SK-N-SH (cell line): ENCODE measurements around the gene CUBN. TPM values are rescaled to one million over a fixed set of nuclear protein-coding genes. Genes with fewer than 3 reads are reported as not detected.

Experiments
- CTCF ChIA-PET: fragments of 300-600, 350-600 bp; formaldehyde crosslinking; extraction: SDS; loops from one replicate; lab custom pipeline; 2021; lab: Yijun Ruan, JAX
- POLR2A ChIA-PET: fragments of 350-600 bp; sonication (Branson Sonifier 250); formaldehyde crosslinking; extraction: SDS; loops from one replicate; lab custom pipeline; 2020; ENCODE audit warnings: antibody characterized with exemption, inconsistent platforms; lab: Yijun Ruan, JAX
- DNase-seq: peaks from one replicate; pipeline ENCODE4 v3.0.0; 2012
- H2AFZ ChIP-seq: fragments of 200-600 bp; sonication (generic); 2 replicates; pipeline ENCODE4 v1.8.1; 2016; ENCODE audit warnings: antibody characterized with exemption, mild to moderate bottlenecking, low read depth
- H3F3A ChIP-seq: fragments of 200-600 bp; sonication (generic); replicated peaks from 2 replicates; pipeline ENCODE3; 2016; ENCODE audit warnings: antibody characterized with exemption, mild to moderate bottlenecking; ENCODE audit not compliant: insufficient read depth
- H3K27ac ChIP-seq, 2 experiments: fragments of 200-500 bp in 1 of 2; fragments of 200-600 bp in 1 of 2; sonication (Bioruptor generic) in 1 of 2; sonication (generic), shearing (Covaris generic) in 1 of 2; 2 replicates each; pipeline versions ENCODE4 v1.5.1 to v1.6.1; 2014 to 2016; ENCODE audit warnings: low read depth in 2 of 2, inconsistent platforms in 1 of 2, low read length in 1 of 2, mild to moderate bottlenecking in 1 of 2, mixed read lengths in 1 of 2
- H3K27me3 ChIP-seq: fragments of 200-600 bp; sonication (generic), shearing (Covaris generic); 2 replicates; pipeline ENCODE4 v1.6.1; 2016; ENCODE audit warnings: mixed run types; ENCODE audit not compliant: insufficient read depth
- H3K36me3 ChIP-seq, 2 experiments: fragments of 200-500 bp in 1 of 2; fragments of 200-600 bp in 1 of 2; sonication (Bioruptor generic) in 1 of 2; sonication (generic) in 1 of 2; replicated peaks in 1 of 2; 2 replicates each; pipeline versions ENCODE3 to v1.5.1; 2014 to 2016; ENCODE audit warnings: low read length in 1 of 2, mild to moderate bottlenecking in 1 of 2; ENCODE audit not compliant: insufficient read depth in 2 of 2, control insufficient read depth in 1 of 2
- H3K4me1 ChIP-seq, 2 experiments: fragments of 200-500 bp in 1 of 2; fragments of 200-600 bp in 1 of 2; sonication (Bioruptor generic) in 1 of 2; sonication (generic), shearing (Covaris generic) in 1 of 2; 2 replicates each; pipeline versions ENCODE4 v1.5.1 to v1.6.1; 2014 to 2016; ENCODE audit warnings: low read depth in 1 of 2, low read length in 1 of 2, mixed run types in 1 of 2; ENCODE audit not compliant: insufficient read depth in 2 of 2, control insufficient read depth in 1 of 2
- H3K4me2 ChIP-seq: fragments of 200-600 bp; sonication (generic), shearing (Covaris generic); 2 replicates; pipeline ENCODE4 v1.6.1; 2017; ENCODE audit warnings: mixed run types
- H3K4me3 ChIP-seq, 2 experiments: fragments of 200-500 bp in 1 of 2; fragments of 200-600 bp in 1 of 2; sonication (Bioruptor generic) in 1 of 2; sonication (generic), shearing (Covaris generic) in 1 of 2; 2 replicates each; pipeline versions ENCODE4 v1.5.1 to v1.8.1; 2014 to 2016; ENCODE audit warnings: low read depth in 2 of 2, inconsistent platforms in 1 of 2, low read length in 1 of 2, mild to moderate bottlenecking in 1 of 2, mixed read lengths in 1 of 2, moderate library complexity in 1 of 2
- H3K79me2 ChIP-seq: fragments of 200-600 bp; sonication (generic); 2 replicates; pipeline ENCODE4 v1.8.1; 2017; ENCODE audit warnings: mild to moderate bottlenecking; ENCODE audit not compliant: insufficient read depth
- H3K9ac ChIP-seq: fragments of 200-600 bp; sonication (generic); 2 replicates; pipeline ENCODE4 v1.6.1; 2017; ENCODE audit warnings: mixed run types
- H3K9me2 ChIP-seq: fragments of 200-600 bp; sonication (generic); 2 replicates; pipeline ENCODE4 v1.6.1; 2017; ENCODE audit warnings: mixed run types
- H3K9me3 ChIP-seq: fragments of 200-600 bp; sonication (generic); 2 replicates; pipeline ENCODE4 v1.6.1; 2017; ENCODE audit warnings: mixed run types, mild to moderate bottlenecking, moderate library complexity
- H4K20me1 ChIP-seq: fragments of 200-600 bp; sonication (generic); 2 replicates; pipeline ENCODE4 v1.6.1; 2017; ENCODE audit warnings: mild to moderate bottlenecking, mixed run types; ENCODE audit not compliant: insufficient read depth
- CHD2 ChIP-seq: fragments of 150-350 bp; IDR thresholded peaks from 2 replicates; pipeline ENCODE4 v1.6.1; 2018; ENCODE audit warnings: low read length; ENCODE audit not compliant: partially characterized antibody
- CTCF ChIP-seq: fragments of 200-600 bp; sonication (generic); IDR thresholded peaks from 2 replicates; pipeline ENCODE4 v1.6.1; 2017; ENCODE audit warnings: antibody characterized with exemption, mild to moderate bottlenecking, moderate library complexity
- FOSL2 ChIP-seq: IDR thresholded peaks from 2 replicates; pipeline ENCODE4 v1.4.0; 2012; ENCODE audit warnings: low read depth, mild to moderate bottlenecking, moderate library complexity, borderline replicate concordance
- GABPA ChIP-seq: IDR thresholded peaks from 2 replicates; pipeline ENCODE4 v1.4.0; 2012; ENCODE audit warnings: low read depth, mild to moderate bottlenecking
- GATA2 ChIP-seq: sonication (generic); formaldehyde crosslinking; IDR thresholded peaks from 2 replicates; pipeline ENCODE4 v1.5.0; 2020; ENCODE audit warnings: mild to moderate bottlenecking, missing genetic modification reagents
- IRF3 ChIP-seq: fragments of 150-350 bp; IDR thresholded peaks from 2 replicates; pipeline ENCODE4 v1.6.1; 2016; ENCODE audit warnings: mild to moderate bottlenecking, low read depth, low read length
- JUND ChIP-seq: IDR thresholded peaks from 2 replicates; pipeline ENCODE4 v1.4.0; 2012
- MEF2A ChIP-seq: IDR thresholded peaks from 2 replicates; pipeline ENCODE4 v1.4.0; 2012; ENCODE audit warnings: low read depth, borderline replicate concordance
- NRF1 ChIP-seq: IDR thresholded peaks from 2 replicates; pipeline ENCODE4 v1.6.1; 2012; ENCODE audit warnings: low read depth, mild to moderate bottlenecking, low read length
- POLR2AphosphoS5 ChIP-seq: IDR thresholded peaks from 2 replicates; pipeline ENCODE4 v1.6.1; 2012; ENCODE audit warnings: low read depth, low read length
- RCOR1 ChIP-seq: fragments of 150-350 bp; IDR thresholded peaks from 2 replicates; pipeline ENCODE4 v1.6.1; 2017; ENCODE audit warnings: antibody characterized with exemption, low read length
- SMC3 ChIP-seq: IDR thresholded peaks from 2 replicates; pipeline ENCODE4 v1.6.1; 2012; ENCODE audit warnings: low read depth, low read length, improper control_type of control experiment
- ZBTB33 ChIP-seq: IDR thresholded peaks from 2 replicates; pipeline ENCODE4 v1.4.0; 2012; ENCODE audit warnings: low read depth, borderline replicate concordance
- WGBS: methylation state at CpG from one replicate; pipeline ENCODE4 v1.1.6; 2017; ENCODE audit warnings: low lambda C conversion rate; 5-methylcytosine and 5-hydroxymethylcytosine counted together
- polyA plus RNA-seq, 3 experiments: library from polyadenylated mRNA; depleted of rRNA; stranded (reverse); fragments of >200 nt; gene quantifications; 2 replicates each; pipeline ENCODE4 v1.2.3, GENCODE V29; 2012

Gene CUBN
- polyA plus RNA-seq, 1 of the 3 experiments (the other 2 are of a cell fraction): 2.4 TPM

GRCh38 chr10:16811765-16812164, 317.8 kb downstream of the CUBN start:
- no peak for TF ChIP-seq JUND
- no peak for TF ChIP-seq SMC3
- CTCF ChIA-PET: interaction anchor here (1.0 kb wide), 1 partner anchor 15 kb away, joined by 3 read pairs; no protein-coding TSS in a partner anchor

GRCh38 chr10:16811292-16811691, 318.3 kb downstream of the CUBN start:
- TF ChIP-seq FOSL2 (no peak), POLR2AphosphoS5 (no peak), RCOR1 (no peak), CHD2 (no peak), MEF2A (no peak), CTCF (no peak), ZBTB33 (no peak), GATA2 (CRISPR knock-in tag) (no peak), NRF1 (no peak), GABPA (no peak), IRF3 (no peak), SMC3 (no peak)
- ChIA-PET CTCF (interaction anchor here (1.0 kb wide), 1 partner anchor 15 kb away, joined by 3 read pairs; no protein-coding TSS in a partner anchor), POLR2A (no interaction called here)
- Histone ChIP-seq H3K27ac (no peak overlapping the region), H3K79me2 (peaks cover 96% of the 10 kb centered on the region), H3K36me3 (no peaks in the 10 kb centered on the region), H4K20me1 (no peaks in the 10 kb centered on the region), H3K9me3 (no peaks in the 10 kb centered on the region), H3F3A (no peaks in the 10 kb centered on the region), H3K4me2 (no peak overlapping the region), H3K9ac (no peak overlapping the region), H2AFZ (no peak overlapping the region), H3K9me2 (no peaks in the 10 kb centered on the region), H3K4me1 (peaks cover 0 to 7% of the 10 kb centered on the region in 2 experiments; a peak in 2 of 4 replicates), H3K27me3 (no peaks in the 10 kb centered on the region), H3K4me3 (no peak overlapping the region)
- WGBS: 83% methylated on average over 3 of the region's 3 CpGs
- DNase-seq: no peak

More at GRCh38 chr10:16811765-16812164, 317.8 kb downstream of the CUBN start:
- no peak overlapping the region for H3K4me2 ChIP-seq
- peaks cover 96% of the 10 kb centered on the region for H3K79me2 ChIP-seq
- POLR2A ChIA-PET: no interaction called here
- H4K20me1 ChIP-seq: no peaks in the 10 kb centered on the region
- no peaks in the 10 kb centered on the region for H3K36me3 ChIP-seq
- no peaks in the 10 kb centered on the region for H3K27me3 ChIP-seq
- no peaks in the 10 kb centered on the region for H3K9me3 ChIP-seq
- WGBS: 97% methylated on average over 6 of the region's 6 CpGs
- H3K9ac ChIP-seq: no peak overlapping the region
- no peak for DNase-seq
- H3F3A ChIP-seq: no peaks in the 10 kb centered on the region
- H2AFZ ChIP-seq: no peak overlapping the region
- H3K9me2 ChIP-seq: no peaks in the 10 kb centered on the region
- H3K4me3 ChIP-seq: no peak overlapping the region
- no peak overlapping the region for H3K27ac ChIP-seq
- peaks cover 0 to 12% of the 10 kb centered on the region in 2 experiments; a peak in 2 of 4 replicates for H3K4me1 ChIP-seq
